ENCODE results near the gene SLC26A9.

DNA sequence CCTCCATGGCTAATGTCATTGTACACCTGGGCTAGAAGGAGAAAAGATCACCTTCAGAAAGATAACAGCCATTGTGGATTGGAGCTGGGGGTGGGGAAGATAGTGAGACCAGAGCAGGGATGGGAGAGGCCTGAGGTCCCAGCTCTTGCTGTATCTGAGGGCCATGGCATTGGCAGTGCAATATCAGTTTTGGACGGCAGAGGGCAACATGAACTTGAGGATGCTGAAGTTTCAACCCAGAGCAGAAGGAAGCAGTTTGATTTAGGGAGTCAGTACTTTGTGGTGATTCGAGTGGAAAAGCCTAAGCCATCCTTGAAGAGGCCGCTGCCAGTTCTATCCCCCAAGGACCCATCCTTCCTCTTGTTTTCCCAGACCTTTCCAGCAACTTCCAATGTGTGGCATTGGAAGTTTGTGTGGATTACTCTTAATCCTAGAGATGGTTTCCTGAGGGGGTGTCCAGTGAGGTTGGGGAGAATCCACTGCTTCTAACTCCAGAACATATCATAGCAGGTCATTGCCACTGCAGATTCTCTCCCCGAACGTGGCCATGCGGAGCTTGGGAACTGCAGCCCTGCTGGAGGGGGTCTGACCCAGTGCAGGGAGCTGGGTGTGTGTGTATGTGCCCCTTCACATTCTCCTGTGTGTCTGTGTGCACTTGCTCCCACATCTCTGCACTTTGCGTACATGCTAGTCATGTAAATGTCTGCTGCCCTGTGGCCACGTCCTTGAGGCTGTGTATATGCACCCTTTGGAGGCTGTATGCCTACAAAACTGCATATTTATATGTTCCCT is 24.1 kb downstream of the SLC26A9 start:
- TF ChIP-seq EZH2 (IDR thresholded peaks at IDR 0.05; ENCODE audit: insufficient read depth, poor library complexity, severe bottlenecking) (no peak), EZH2phosphoT487 (IDR thresholded peaks at IDR 0.05; ENCODE audit: insufficient read depth, low read depth) (no peak)
